ENCODE results near the gene ARHGEF6.

The ARHGEF6 gene

DNA sequence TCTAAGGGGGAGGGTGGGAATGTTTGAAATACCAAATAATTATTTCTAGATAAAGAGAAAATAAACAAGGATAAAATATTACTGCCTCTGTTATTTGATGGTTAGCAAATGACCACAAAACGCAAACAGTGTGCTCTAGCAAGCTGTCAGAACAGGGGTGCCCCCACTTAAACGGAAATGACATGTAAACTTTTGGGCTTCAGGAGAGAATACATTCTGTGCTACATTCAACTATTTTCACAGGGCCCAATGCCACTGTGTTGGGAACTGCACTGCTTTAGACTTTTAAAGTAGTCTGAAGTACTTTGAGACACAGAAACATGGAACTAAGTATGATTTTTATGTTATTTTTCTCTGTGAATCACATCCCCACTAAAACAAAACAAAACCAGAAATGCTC is 118.6 kb downstream of the ARHGEF6 start:
- no peak for DNase-seq
- intact Hi-C loops (cut with DNase I) = no loop called here

DNA sequence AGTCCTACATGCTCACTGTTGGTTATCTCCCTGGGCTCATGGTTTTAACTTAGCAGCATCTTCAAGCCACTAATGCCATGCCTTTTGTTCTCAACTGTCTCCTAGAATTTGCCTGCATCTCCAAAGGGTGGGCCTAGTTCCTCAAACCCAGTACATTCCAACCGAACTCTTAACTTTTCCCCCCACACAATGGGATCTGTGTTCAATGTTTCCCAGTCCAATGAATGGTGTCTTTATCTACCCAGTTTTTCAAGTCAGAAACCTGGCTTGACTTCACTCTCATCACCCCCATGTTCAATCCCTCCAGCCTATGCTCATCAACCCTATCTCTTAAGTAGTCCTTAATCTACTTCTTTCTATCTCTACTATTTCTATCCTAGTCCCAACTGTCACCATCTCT is 119.8 kb downstream of the ARHGEF6 start:
- intact Hi-C loops (cut with DNase I) = no loop called here
- DNase-seq = no peak

DNA sequence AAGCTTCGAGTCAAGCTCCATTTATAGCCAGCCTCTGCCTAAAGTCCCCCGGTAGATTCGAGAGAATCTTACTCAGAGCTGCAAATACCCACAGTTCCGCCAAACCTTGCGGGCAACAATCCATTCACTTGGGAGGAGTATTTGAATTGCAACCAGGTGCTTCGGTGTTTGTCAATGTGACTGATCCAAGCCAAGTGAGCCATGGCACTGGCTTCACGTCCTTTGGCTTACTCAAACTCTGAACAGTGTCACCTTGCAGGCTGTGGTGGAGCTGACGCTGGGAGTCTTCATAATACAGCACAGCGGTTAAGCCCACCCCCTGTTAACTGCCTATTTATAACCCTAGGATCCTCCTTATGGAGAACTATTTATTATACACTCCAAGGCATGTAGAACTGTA is 121.6 kb downstream of the ARHGEF6 start:
- intact Hi-C loops (cut with DNase I) = no loop called here
- no peak for DNase-seq

DNA sequence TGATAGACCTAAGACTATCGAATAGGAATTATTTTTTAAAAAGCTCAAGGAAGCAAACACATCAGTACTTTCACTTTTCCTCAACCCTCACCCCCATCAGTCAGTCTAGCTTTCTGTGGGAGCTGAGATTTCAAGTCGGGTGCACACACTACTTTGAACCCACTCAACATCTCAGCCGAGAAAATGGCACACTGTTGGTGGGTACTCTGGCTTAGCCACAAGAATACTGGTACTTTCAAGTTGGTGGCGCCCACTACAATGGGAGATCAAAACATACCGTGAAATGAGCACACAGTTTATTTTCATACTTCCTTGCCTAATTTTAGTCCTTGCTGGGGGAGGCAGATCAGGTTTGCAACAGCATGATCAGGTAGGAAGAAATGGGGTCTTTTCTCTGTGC is 122.6 kb downstream of the ARHGEF6 start:
- intact Hi-C loops (cut with DNase I) = no loop called here
- DNase-seq = peak in 2 of 42 donors; percentile 7 to 12

DNA sequence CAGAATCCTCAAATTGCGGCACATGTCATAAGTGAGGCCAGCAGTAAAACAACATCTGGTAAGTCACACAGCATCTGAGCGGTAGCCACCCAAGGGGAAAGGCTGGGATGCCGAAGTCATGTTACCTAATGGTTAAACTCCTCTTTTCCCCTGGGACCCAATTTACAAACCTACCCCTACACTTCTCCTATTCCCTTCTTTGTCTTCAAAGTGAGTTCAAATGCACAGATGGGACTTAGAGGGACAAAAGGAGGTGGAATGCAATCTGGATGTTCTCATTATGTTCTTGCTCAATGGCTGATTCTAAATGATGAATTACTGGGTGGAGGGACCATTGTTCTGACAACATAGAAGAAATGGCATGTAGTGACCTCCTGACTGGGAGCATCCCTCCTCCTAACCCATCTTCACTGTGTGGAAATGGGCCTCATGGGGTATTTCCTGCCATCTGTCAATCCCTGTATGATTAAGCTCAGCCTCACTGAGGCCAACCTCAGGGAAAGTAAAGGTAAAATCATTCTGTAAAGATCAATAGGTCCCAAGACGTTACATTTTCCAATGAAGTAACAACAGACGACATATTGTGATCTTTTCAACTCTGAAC is 124.3 kb downstream of the ARHGEF6 start:
- intact Hi-C loops (cut with DNase I) = no loop called here
- DNase-seq = no peak

DNA sequence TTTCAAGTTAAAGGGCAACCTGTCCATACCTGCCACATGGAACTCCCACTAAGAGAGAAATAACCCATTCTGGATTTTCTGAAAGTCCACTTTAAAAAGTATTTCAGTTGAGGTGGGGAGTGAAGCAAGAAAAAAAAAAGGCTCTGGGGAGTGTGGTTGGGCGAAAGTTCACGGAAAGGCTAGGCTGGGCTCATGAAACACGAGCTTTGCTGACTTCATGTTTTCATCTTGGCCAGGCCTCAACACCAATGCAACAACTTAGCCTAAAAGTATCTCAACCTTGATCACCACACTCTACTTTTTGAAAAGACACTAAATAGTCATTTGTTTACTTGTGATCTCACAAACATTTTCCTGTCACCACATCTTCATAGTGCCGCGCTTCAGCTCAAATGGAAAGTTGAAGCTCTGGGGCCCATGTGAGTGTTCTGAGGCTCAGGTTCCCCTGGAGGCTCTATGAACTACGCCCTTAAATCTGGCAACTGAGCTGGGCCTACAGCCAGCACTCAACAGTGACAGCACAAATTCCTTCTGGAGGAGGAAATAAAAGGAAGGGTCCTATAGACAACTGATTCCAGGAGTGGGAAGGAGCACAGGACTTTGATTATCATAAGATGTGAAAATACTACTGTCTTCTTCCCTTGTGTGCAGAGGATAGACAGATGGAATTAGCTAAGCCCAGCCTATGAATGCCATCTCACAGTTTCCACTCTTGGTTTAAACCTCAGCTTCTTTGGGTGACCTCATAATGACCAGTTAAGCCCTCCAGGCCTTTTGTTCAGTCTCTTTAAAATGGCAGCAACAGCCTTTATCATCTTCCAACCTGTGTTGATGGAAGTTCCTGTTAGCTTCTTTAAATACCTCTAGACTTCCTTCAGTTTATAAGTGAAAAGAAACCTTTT is 127.7 kb downstream of the ARHGEF6 start:
- intact Hi-C loops (cut with DNase I) = no loop called here
- no peak for DNase-seq

DNA sequence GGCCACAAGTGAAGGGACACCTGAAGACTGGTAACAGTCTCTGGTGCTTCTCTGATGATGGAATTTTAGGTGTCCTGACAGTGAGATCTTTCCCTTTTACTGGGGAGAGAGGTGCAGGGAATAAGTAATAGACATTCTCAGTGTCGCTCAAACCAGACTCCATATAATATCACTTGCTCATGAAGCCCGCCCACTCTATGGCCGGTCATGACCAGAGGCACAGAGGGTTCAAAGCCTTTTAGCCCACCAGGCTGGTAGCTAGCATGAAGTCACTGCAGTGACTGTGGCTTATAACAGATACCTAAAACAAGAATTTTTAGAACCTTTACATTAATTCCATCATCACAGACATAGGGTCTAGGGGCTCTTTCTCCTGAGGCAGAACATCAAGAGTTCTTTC is 129.9 kb downstream of the ARHGEF6 start:
- no peak for DNase-seq
- intact Hi-C loops (cut with DNase I) = no loop called here

DNA sequence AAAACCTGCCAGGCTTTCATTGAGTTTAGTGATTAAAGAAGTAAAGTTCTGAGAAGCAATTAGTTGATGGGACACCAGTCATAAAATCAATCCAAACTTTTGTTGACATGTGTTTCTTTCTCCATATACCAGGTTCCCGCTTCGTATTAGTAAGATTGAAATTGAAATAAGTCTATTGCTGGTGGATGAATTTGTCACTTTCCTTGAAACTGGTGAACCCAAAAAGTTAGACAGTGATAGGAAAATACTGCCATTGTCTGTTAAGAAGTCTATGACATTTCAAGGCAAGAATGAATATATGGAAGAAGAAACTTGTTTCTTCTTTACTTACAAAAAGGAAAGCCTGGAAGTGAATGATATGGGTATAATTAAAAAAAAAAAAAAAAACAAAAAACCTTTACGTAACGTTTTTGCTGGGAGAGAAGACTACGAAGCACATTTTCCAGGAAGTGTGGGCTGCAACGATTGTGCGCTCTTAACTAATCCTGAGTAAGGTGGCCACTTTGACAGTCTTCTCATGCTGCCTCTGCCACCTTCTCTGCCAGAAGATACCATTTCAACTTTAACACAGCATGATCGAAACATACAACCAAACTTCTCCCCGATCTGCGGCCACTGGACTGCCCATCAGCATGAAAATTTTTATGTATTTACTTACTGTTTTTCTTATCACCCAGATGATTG is 132.9 kb downstream of the ARHGEF6 start, which contains the start of gene CD40LG:
Gene CD40LG (plus strand): TSS at position 482 of the 684 bp plus-strand sequence. CDS start 91 bp downstream, at position 573.
- DNase-seq = no peak
- intact Hi-C loops (cut with DNase I) = no loop called here

DNA sequence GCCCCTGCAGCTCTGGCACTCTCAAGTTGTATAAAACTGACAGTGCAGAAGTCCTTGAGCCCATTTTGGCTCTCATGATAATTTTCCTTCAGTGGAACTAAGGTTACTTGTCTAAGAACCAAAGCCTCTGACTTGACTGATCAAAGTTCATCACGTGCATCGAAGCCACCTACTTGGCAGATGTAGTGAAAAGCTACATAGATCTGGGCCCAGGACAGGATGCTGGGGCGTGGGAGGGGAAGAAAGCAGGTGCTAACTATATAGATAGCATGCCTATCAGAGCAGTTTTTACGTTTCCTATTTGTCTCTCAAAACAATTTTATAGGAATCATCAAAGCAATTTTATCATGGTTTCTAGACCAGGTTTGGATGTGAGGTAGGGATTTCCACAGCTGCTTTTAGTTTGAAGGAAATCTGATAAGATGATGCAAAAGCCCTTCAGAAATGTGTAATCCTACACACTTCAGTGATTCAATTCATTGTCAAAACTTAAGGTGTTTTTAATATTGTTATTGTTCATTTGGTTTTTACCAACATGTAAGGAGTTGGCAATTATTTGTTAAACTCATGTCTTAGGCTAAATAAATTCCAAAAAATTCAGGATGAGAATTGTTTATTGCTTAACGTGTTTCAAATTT is 134.0 kb downstream of the ARHGEF6 start:
- DNase-seq = no peak
- intact Hi-C loops (cut with DNase I) = no loop called here

DNA sequence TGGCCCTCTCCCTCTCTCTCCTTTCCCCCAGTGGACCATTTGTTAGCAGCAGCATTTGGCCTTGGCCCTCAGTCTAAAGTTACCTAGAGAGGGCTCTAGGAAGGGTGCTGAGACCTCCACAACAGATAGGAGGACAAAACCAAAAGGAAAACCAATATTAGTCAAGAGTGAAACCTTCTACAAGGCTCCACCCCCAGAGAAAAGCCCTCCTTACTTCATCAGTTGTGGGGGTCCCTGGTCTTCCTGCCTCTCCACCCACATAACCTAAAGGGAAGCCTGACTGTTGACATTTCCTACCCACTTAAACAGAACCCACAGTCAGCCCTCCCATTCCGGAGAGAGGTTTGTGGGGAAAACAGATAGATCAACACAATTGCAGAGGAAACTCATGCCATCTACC is 137.5 kb downstream of the ARHGEF6 start:
- DNase-seq = no peak
- intact Hi-C loops (cut with DNase I) = no loop called here

DNA sequence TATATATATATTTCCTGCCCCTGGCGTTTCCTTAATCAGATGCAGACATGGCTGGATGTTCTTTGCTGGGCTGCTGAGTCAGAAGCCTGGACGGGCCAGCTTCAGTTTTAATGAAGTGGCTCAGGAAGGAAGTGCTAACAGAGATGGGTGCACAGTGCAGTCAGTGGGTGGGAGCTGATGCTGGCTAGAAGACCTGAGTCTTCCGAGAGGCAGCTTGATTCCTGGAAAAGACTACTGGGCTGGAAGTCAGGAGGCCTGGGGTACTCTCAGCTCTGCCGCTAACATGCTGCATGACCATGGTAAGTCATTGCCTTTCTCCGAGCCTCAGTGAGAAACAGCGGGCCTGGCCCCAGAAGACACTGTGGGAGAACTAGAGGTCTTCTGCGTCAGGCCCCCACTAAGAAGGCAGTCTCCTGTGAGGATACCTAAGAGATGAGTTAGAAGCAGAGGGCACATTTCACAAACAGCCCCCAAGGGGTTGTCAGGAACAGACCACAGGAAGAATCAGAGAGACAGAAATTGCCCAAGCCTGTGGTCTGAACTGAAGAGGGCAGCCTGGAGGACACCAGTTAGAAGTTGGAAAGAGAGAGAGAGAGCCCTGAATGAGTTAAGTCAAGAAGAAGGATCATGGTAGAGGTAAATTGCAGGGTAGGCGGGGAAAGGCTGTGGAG is 141.1 kb downstream of the ARHGEF6 start:
- intact Hi-C loops (cut with DNase I) = no loop called here
- DNase-seq = peak in 1 of 42 donors; percentile 6

DNA sequence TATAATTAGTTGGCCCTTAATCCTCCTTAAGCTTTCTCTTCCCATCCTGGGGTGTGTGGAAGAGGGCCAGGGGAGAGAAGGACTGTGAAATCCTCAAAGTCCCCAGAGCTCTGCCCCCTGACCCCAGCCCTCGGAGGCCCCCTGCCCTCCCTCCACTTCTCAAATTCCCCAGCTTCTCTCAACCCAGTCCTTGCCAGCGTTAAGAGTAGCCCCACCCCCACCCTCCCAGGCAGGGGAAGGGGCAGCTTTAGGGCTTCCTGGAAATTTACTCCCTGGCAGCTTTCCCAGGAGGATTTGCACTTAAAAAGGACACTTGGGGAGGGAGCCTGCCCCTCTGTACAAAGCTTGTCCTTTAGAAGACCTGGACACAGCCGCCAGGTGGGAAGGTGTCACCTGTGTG is 144.6 kb downstream of the ARHGEF6 start:
- no peak for DNase-seq
- intact Hi-C loops (cut with DNase I) = no loop called here

DNA sequence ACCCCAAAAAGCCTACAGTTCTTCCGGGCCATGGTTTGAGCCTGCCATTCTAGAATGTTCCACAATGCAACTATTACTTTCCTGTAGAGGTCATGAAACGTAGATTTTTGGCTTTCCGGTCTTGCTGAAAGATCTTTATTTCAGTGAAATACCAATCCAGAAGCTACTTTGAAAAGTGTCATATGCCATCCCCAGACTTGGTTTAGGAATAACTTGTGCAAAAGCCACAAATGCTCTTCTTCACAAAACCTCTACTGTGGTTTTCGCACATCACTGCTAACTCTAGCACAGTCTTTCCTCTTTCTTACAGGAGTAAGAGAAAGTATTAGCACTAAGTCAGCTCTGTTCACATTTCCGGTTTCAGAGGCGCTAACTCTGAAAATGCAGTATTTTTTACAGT is 145.5 kb downstream of the ARHGEF6 start:
- no peak for DNase-seq
- intact Hi-C loops (cut with DNase I) = no loop called here

DNA sequence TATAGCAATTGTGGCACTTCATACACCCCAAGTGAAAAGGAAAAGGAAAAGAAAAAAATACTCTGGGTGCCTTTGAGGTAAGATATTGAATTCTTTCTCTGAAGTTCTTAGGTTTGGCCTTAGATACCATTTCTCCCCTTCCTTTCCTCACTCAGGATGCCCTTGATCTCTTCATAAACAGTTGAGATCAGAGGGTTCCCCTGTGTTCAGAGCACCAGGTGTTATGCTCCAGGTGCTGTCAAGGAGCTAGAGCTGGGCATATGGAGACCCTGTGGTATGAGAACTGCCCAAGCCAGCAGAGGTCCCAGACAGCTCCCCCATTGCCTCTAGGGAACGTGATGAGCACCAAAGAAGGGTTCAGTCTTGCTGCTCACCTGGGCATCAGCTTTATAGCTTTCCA is 149.9 kb downstream of the ARHGEF6 start:
- intact Hi-C loops (cut with DNase I) = no loop called here
- DNase-seq = no peak

DNA sequence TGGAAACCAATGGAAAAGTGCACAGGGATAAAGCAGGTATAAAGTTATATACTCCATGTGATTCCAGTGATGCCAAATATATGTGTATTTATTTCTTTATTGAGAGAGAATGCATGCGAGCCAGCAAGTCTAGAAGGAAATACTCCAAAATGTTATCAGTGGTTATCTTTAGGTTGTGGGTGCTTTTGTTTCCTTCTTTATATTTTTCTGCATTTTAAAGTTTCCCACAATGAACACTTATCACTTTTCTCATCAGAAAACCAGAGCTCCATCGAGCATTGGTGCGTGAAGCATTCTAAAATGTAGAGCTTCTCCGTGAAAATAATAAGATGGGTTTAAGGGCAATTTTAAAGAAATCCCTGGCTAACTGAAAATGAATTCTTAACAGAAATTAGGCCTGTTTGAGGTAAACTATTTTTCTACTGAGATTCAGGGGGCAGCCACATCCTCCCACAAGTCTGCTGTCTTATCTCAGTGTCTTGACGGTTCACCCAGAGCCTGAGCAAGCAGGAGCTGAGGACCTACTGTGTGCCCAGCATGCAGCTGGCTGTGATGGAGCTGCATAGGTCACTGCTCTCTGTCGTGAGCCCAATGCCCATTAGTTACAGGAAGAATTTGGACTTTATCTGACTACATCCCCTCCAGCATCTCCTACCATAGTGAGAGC is 151.5 kb downstream of the ARHGEF6 start:
- intact Hi-C loops (cut with DNase I) = no loop called here
- no peak for DNase-seq

DNA sequence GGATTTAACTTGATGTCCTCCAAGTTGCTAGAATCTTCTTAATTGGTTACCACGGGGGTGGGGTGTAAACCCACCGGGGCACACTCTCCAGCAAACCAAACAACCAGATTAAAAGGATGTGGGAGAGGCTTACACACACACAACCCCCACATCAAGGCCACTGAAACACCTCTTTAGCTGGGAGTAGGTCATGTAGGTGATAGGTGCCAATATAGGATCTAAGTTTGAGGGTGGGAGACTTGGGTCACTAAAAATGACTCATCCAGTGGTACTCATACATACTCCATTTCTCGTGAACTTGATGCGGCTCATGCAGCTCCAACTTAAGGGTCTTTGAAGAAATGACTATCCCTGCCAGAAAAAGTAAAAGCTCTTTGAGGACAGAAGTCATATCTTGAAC is 153.3 kb downstream of the ARHGEF6 start:
- intact Hi-C loops (cut with DNase I) = no loop called here
- DNase-seq = no peak

DNA sequence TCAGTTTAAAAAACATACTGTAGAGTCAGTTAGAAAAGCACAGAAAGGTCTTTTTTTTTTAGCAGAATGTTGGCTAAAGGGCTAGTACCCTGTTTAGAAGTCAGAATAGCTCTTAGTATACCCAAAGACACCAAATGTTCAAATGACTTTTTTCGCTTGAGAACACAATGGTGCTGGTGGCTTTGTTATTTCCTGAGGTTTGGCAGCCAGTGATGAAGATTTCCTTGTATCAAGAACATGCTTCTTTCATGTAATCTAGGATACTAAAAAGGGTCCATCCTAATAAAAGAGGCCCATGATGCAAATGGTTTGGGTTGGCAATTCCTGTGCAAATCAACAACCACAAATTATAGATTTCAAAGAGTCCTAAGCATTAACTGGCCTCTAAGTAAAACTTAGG is 153.8 kb downstream of the ARHGEF6 start:
- DNase-seq = no peak
- intact Hi-C loops (cut with DNase I) = no loop called here

DNA sequence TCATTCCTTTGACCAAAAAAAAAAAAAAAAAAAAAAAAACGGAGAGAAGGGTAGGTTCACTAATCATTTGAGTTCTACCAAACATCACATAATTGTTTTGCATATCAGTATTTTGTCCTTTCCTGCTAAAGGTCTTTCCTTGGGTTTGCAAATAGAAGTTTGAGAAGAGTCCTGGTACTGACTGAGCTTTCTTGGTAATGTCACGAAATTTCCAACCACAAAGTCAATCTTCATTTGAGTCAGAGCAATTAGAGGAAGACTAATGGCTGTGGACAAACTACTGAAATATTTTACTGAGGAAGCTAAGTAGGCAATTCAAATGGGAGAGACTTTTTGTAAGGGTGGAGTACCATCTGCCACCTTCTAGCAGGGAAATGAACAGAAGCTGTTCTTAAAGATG is 154.5 kb downstream of the ARHGEF6 start:
- intact Hi-C loops (cut with DNase I) = no loop called here
- no peak for DNase-seq

DNA sequence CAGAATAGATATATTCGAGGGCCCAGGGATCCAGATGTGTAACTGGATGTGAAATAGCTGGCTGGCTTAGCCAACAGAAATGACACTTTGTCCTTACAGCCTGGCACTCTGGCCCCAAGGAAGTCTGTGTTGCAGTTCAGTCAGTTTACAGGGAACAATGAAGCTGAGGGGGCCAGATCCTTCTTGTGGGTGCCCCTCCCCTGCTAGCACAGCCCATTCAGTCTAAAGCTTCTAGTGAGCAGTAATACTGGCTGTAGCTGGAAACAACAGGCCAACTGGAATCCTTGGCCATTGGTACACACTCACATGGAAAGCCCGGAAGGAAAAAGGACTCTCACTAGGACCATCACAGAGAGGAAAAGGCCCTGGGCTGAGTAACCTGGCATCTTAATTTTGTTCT is 155.5 kb downstream of the ARHGEF6 start:
- intact Hi-C loops (cut with DNase I) = no loop called here
- DNase-seq = no peak
